Lower lobe of right lung (tissue), 2 donors: ENCODE results near the gene MGAT5. TPM values are rescaled to one million over a fixed set of nuclear protein-coding genes. Genes with fewer than 3 reads are reported as not detected.

Experiments
- ATAC-seq, 2 donors: fragments of 200-7000 bp; cut with Tn5 transposase; one replicate each; pipeline ENCODE4 v1.9.1; 2020 to 2022; ENCODE audit warnings: mild to moderate bottlenecking in 2 of 2, moderate library complexity in 2 of 2
- DNase-seq: peaks from one replicate; pipeline ENCODE4 v3.0.0-alpha.2; 2020
- H3K27ac ChIP-seq: fragments of 200-600 bp; one replicate; pipeline ENCODE4 v1.8.0; 2022
- H3K27me3 ChIP-seq: fragments of 200-600 bp; one replicate; pipeline ENCODE4 v1.8.0; 2022; ENCODE audit warnings: low read depth
- H3K36me3 ChIP-seq: fragments of 200-600 bp; one replicate; pipeline ENCODE4 v1.8.0; 2022; ENCODE audit warnings: mild to moderate bottlenecking
- H3K4me1 ChIP-seq: fragments of 200-600 bp; one replicate; pipeline ENCODE4 v1.8.0; 2022
- H3K4me3 ChIP-seq: fragments of 200-600 bp; one replicate; pipeline ENCODE4 v1.8.0; 2022; ENCODE audit warnings: mild to moderate bottlenecking
- H3K9me3 ChIP-seq: fragments of 200-600 bp; one replicate; pipeline ENCODE4 v1.8.0; 2022
- intact Hi-C: fragments of 100-400 bp; cut with DNase I; formaldehyde crosslinking; loops from one replicate; pipeline ENCODE4 v1.11.0; 2022
- total RNA-seq: library from RNA; stranded (reverse); fragmentation: NEBNext Ultra II Directional; extraction: Animal tissue kit (Norgen Biotek cat#: 25700); gene quantifications from one replicate; pipeline ENCODE4 v1.2.1, GENCODE V29; 2021
- TF ChIP-seq, protein P1 (sequence below): fragments of 200-600 bp; IDR thresholded peaks from one replicate; pipeline ENCODE4 v1.8.0; 2022; ENCODE audit warnings: antibody characterized with exemption, mild to moderate bottlenecking
- donor health status: DM: no; HTN: yes; CAD: no; lungs with severe emphysema.

MGAT5 gene
- total RNA-seq, 1 donor from 2014 or later = 61.7 TPM

GRCh38 chr2:134315471-134315870 lies 61.6 kb downstream of the MGAT5 start:
- TF ChIP-seq, protein P1, sequence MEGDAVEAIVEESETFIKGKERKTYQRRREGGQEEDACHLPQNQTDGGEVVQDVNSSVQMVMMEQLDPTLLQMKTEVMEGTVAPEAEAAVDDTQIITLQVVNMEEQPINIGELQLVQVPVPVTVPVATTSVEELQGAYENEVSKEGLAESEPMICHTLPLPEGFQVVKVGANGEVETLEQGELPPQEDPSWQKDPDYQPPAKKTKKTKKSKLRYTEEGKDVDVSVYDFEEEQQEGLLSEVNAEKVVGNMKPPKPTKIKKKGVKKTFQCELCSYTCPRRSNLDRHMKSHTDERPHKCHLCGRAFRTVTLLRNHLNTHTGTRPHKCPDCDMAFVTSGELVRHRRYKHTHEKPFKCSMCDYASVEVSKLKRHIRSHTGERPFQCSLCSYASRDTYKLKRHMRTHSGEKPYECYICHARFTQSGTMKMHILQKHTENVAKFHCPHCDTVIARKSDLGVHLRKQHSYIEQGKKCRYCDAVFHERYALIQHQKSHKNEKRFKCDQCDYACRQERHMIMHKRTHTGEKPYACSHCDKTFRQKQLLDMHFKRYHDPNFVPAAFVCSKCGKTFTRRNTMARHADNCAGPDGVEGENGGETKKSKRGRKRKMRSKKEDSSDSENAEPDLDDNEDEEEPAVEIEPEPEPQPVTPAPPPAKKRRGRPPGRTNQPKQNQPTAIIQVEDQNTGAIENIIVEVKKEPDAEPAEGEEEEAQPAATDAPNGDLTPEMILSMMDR = no peak
- peaks cover 15% of the 10 kb centered on the region for H3K36me3 ChIP-seq
- no peak overlapping the region for H3K27ac ChIP-seq
- H3K27me3 ChIP-seq = no peaks in the 10 kb centered on the region
- intact Hi-C loops = no loop called here
- no peaks in the 10 kb centered on the region for H3K9me3 ChIP-seq
- DNase-seq (no peak), ATAC-seq (no peak)
- no peak overlapping the region for H3K4me3 ChIP-seq
- peaks cover 14% of the 10 kb centered on the region for H3K4me1 ChIP-seq

DNA sequence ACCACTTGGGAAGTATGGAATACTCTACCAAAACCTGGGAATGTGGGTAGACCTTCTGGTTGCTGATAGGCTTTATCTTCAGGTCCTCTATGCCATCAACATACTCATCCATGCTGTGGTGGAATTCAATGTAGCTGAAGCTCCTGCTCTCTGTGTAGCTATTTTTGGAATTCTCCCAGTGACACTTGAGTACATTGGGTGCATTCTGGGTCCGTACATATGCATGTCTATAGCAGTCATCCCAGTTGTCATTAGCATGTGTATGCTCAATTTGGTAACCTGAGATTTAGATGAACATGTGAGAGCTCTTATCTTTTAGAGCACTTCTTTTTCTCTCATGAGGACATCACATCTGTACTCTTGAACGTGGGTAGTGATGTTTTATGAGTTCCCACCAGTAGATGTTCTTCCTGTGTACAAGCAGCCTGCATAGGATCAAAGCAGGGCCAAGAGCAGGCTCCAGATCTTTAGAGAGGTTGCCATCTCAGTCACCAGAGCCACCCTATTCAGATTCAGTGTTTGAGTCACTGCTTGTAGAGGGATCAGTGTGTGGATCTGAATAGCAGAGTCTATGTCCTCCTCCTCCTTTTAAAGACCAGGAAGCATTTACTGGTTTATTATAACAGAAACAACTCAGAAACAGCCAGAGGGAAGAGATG lies 65.9 kb downstream of the MGAT5 start:
- Histone ChIP-seq H3K36me3 (peaks cover 15% of the 10 kb centered on the region), H3K9me3 (no peaks in the 10 kb centered on the region), H3K4me1 (peaks cover 13% of the 10 kb centered on the region), H3K4me3 (no peak overlapping the region), H3K27ac (no peak overlapping the region), H3K27me3 (no peaks in the 10 kb centered on the region)
- ATAC-seq (no peak), DNase-seq (no peak)
- intact Hi-C loops = no loop called here
- TF ChIP-seq, protein P1 = no peak

DNA sequence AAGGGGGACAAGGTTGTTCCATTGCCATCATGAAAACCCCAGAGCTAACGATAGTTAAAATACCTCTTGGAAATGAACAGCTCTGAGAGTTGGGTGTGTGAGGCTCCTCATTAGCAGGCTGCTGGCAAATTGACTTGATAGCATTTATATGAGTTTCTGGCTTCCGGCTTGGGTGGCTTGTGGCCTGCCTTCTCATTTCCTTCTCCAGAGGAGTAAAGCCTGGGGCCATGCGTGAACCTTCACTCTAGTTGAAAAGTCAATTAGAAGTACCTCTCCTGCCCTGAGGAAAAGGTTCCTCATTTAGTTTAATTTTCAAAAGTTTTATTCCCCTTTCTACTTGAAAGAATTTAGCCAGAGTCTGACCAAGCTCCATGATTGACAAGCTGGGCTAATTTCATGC lies 67.1 kb downstream of the MGAT5 start:
- no peak overlapping the region for H3K4me3 ChIP-seq
- no peaks in the 10 kb centered on the region for H3K9me3 ChIP-seq
- no peak for DNase-seq
- TF ChIP-seq, protein P1 = no peak
- intact Hi-C loops = no loop called here
- H3K27ac ChIP-seq = no peak overlapping the region
- peaks cover 15% of the 10 kb centered on the region for H3K36me3 ChIP-seq
- ATAC-seq = no peak
- H3K27me3 ChIP-seq = no peaks in the 10 kb centered on the region
- H3K4me1 ChIP-seq = peaks cover 25% of the 10 kb centered on the region

- H3K4me1 ChIP-seq = peaks cover 30% of the 10 kb centered on the region
- no peak overlapping the region for H3K4me3 ChIP-seq
- TF ChIP-seq, protein P1 = no peak
- intact Hi-C loops = no loop called here
- H3K9me3 ChIP-seq = no peaks in the 10 kb centered on the region
- H3K27me3 ChIP-seq = no peaks in the 10 kb centered on the region
- peaks cover 1% of the 10 kb centered on the region for H3K36me3 ChIP-seq
- ATAC-seq (no peak), DNase-seq (no peak)
- H3K27ac ChIP-seq = no peak overlapping the region
These were observed 69.9 kb downstream of the MGAT5 start for GRCh38 chr2:134323777-134324176.

DNA sequence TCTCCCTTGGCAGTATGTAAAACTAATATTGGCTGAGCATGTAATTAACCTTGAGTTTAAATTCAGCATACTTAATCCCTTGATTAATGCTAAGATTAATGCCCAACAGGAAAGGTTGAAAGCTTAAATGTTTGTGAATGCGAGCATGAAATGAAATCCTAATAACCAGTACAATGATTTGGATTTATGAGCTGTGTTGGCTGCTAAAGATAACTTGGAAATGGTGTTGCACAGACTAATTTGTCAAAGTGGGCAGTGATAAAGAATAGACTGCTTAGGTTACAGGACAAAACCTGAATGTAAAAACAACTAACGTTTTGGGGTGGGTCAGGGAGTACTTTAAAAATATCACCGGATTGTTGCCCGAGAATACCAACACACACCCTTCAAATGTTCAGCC lies 70.6 kb downstream of the MGAT5 start:
- H3K4me3 ChIP-seq = no peak overlapping the region
- H3K27ac ChIP-seq = no peak overlapping the region
- TF ChIP-seq, protein P1 = no peak
- H3K9me3 ChIP-seq = no peaks in the 10 kb centered on the region
- H3K36me3 ChIP-seq = no peaks in the 10 kb centered on the region
- peaks cover 30% of the 10 kb centered on the region for H3K4me1 ChIP-seq
- DNase-seq (no peak), ATAC-seq (no peak)
- intact Hi-C loops = no loop called here
- H3K27me3 ChIP-seq = no peaks in the 10 kb centered on the region
